Keratinocyte (primary cell): Measurements from ENCODE around the gene CDADC1.

Experiments
- EZH2 ChIP-seq: IDR thresholded peaks from one replicate; pipeline ENCODE4 v1.6.1; 2012; ENCODE audit warnings: inconsistent platforms, mild to moderate bottlenecking, low read length, moderate library complexity
- TF ChIP-seq, protein P1 (sequence below), 3 experiments: IDR thresholded peaks in 1 of 3; conservative IDR thresholded peaks in 1 of 3; optimal IDR thresholded peaks in 1 of 3; 2 replicates in 2 of 3; 3 replicates in 1 of 3; pipeline versions ENCODE3 to v1.5.1; 2011; ENCODE audit warnings: low read length in 3 of 3, mild to moderate bottlenecking in 3 of 3, moderate library complexity in 2 of 3, control low read depth in 1 of 3, inconsistent platforms in 1 of 3; ENCODE audit not compliant: insufficient read depth in 2 of 3; ENCODE audit errors: extremely low read depth in 1 of 3

GRCh38 chr13:49298903-49299605, 51.3 kb downstream of the CDADC1 start:
- TF ChIP-seq, protein P1, sequence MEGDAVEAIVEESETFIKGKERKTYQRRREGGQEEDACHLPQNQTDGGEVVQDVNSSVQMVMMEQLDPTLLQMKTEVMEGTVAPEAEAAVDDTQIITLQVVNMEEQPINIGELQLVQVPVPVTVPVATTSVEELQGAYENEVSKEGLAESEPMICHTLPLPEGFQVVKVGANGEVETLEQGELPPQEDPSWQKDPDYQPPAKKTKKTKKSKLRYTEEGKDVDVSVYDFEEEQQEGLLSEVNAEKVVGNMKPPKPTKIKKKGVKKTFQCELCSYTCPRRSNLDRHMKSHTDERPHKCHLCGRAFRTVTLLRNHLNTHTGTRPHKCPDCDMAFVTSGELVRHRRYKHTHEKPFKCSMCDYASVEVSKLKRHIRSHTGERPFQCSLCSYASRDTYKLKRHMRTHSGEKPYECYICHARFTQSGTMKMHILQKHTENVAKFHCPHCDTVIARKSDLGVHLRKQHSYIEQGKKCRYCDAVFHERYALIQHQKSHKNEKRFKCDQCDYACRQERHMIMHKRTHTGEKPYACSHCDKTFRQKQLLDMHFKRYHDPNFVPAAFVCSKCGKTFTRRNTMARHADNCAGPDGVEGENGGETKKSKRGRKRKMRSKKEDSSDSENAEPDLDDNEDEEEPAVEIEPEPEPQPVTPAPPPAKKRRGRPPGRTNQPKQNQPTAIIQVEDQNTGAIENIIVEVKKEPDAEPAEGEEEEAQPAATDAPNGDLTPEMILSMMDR (optimal IDR thresholded peaks at IDR 0.05 in 1 of 3, IDR thresholded peaks at IDR 0.05 in 1 of 3, conservative IDR thresholded peaks at IDR 0.05 in 1 of 3; ENCODE audit: extremely low read depth in 1 of 3, insufficient read depth in 2 of 3, low read length in 3 of 3), result no peak
- TF ChIP-seq EZH2, result no peak
